Vagina (tissue), 2 donors: Measurements from ENCODE around the gene HNMT. TPM values are rescaled to one million over a fixed set of nuclear protein-coding genes. Genes with fewer than 3 reads are reported as not detected.

ENCODE experiments used
- DNase-seq, 2 donors: peaks; one replicate each; pipeline ENCODE4 v3.0.0-alpha.2; 2017; ENCODE audit errors: extremely low spot score in 2 of 2
- H3K27ac ChIP-seq: fragments of 200-600 bp; sonication (generic); one replicate; pipeline ENCODE4 v1.5.1; 2019
- H3K27me3 ChIP-seq: fragments of 200-600 bp; sonication (generic); one replicate; pipeline ENCODE4 v1.5.1; 2019
- H3K36me3 ChIP-seq, 2 donors: fragments of 200-600 bp; sonication (generic); one replicate each; pipeline ENCODE4 v1.5.1; 2017 to 2019
- H3K4me1 ChIP-seq: fragments of 200-600 bp; sonication (generic); one replicate; pipeline ENCODE4 v1.5.1; 2019
- H3K4me3 ChIP-seq, 2 donors: fragments of 200-600 bp; sonication (generic); 1 replicate in 1 of 2; 2 replicates in 1 of 2; pipeline ENCODE4 v1.5.1; 2016 to 2019
- H3K9me3 ChIP-seq: fragments of 200-600 bp; sonication (generic); one replicate; pipeline ENCODE4 v1.5.1; 2019
- CTCF ChIP-seq, 3 experiments: fragments of 450-650 bp in 2 of 3; fragments of 200-600 bp in 1 of 3; sonication (generic) in 1 of 3; IDR thresholded peaks; one replicate each; pipeline ENCODE4 v1.5.1; 2017 to 2019; ENCODE audit warnings: antibody characterized with exemption in 3 of 3, mild to moderate bottlenecking in 2 of 3, moderate library complexity in 2 of 3
- POLR2A ChIP-seq, 2 donors: fragments of 450-650 bp; IDR thresholded peaks; one replicate each; pipeline ENCODE4 v1.6.1; 2017; ENCODE audit warnings: antibody characterized with exemption in 2 of 2, mild to moderate bottlenecking in 2 of 2, moderate library complexity in 2 of 2
- POLR2AphosphoS5 ChIP-seq, 2 donors: sonication (generic); formaldehyde crosslinking; IDR thresholded peaks; one replicate each; pipeline ENCODE4 v1.9.0; 2017; ENCODE audit warnings: antibody characterized with exemption in 2 of 2, mild to moderate bottlenecking in 2 of 2, low read depth in 1 of 2; ENCODE audit not compliant: insufficient read depth in 1 of 2
- intact Hi-C: fragments of 100-400 bp; cut with DNase I; formaldehyde crosslinking; loops from one replicate; pipeline ENCODE4 v1.15.1; 2023
- total RNA-seq: library from RNA; depleted of rRNA; stranded (reverse); fragments of >200 nt; gene quantifications from one replicate; pipeline ENCODE4 v1.2.3, GENCODE V29; 2016

The HNMT gene
- total RNA-seq, 1 donor from 2014 or later = 18.9 TPM

GRCh38 chr2:137973280-137973679, 9.0 kb downstream of the HNMT start:
- intact Hi-C loops = no loop called here
- Histone ChIP-seq H3K9me3 (no peaks in the 10 kb centered on the region), H3K4me1 (peaks cover 23% of the 10 kb centered on the region)

GRCh38 chr2:137975280-137976271, 11.3 kb downstream of the HNMT start:
- peaks cover 9% of the 10 kb centered on the region for H3K4me1 ChIP-seq
- TF ChIP-seq POLR2AphosphoS5 (IDR thresholded peaks at IDR 0.05; ENCODE audit: insufficient read depth in 1 of 2, low read depth in 1 of 2) (peak in 1 of 2 donors; percentile 29), POLR2A (IDR thresholded peaks at IDR 0.05) (no peak)
- no peaks in the 10 kb centered on the region for H3K36me3 ChIP-seq
- no peaks in the 10 kb centered on the region for H3K9me3 ChIP-seq
- intact Hi-C loops = no loop called here
- no peak for DNase-seq
- H3K27me3 ChIP-seq = no peaks in the 10 kb centered on the region
- no peak overlapping the region for H3K27ac ChIP-seq
- no peak overlapping the region for H3K4me3 ChIP-seq

More at GRCh38 chr2:137973280-137973679, 9.0 kb downstream of the HNMT start:
- no peaks in the 10 kb centered on the region for H3K36me3 ChIP-seq
- H3K27me3 ChIP-seq = no peaks in the 10 kb centered on the region
- DNase-seq = no peak
- TF ChIP-seq POLR2AphosphoS5 (IDR thresholded peaks at IDR 0.05; ENCODE audit: insufficient read depth in 1 of 2, low read depth in 1 of 2) = no peak
- no peak for TF ChIP-seq POLR2A (IDR thresholded peaks at IDR 0.05)
- TF ChIP-seq CTCF (IDR thresholded peaks at IDR 0.05) = no peak
- H3K27ac ChIP-seq = no peak overlapping the region
- no peak overlapping the region for H3K4me3 ChIP-seq

- no peaks in the 10 kb centered on the region for H3K27me3 ChIP-seq
- H3K36me3 ChIP-seq = no peaks in the 10 kb centered on the region
- no peak overlapping the region for H3K27ac ChIP-seq
- DNase-seq = no peak
- intact Hi-C loops = no loop called here
- H3K9me3 ChIP-seq = no peaks in the 10 kb centered on the region
- TF ChIP-seq POLR2A (IDR thresholded peaks at IDR 0.05) (no peak), POLR2AphosphoS5 (IDR thresholded peaks at IDR 0.05; ENCODE audit: insufficient read depth in 1 of 2, low read depth in 1 of 2) (no peak), CTCF (IDR thresholded peaks at IDR 0.05) (no peak)
- peaks cover 9% of the 10 kb centered on the region for H3K4me1 ChIP-seq
- H3K4me3 ChIP-seq = no peak overlapping the region
Measured at GRCh38 chr2:137976274-137976673, 12.0 kb downstream of the HNMT start.

GRCh38 chr2:137977790-137978189, 13.5 kb downstream of the HNMT start:
- DNase-seq = no peak
- Histone ChIP-seq H3K4me1 (peaks cover 9% of the 10 kb centered on the region), H3K27ac (no peak overlapping the region), H3K4me3 (no peak overlapping the region), H3K36me3 (no peaks in the 10 kb centered on the region), H3K27me3 (no peaks in the 10 kb centered on the region), H3K9me3 (no peaks in the 10 kb centered on the region)
- intact Hi-C loops = no loop called here
- TF ChIP-seq POLR2A (IDR thresholded peaks at IDR 0.05) (no peak), POLR2AphosphoS5 (IDR thresholded peaks at IDR 0.05; ENCODE audit: insufficient read depth in 1 of 2, low read depth in 1 of 2) (no peak), CTCF (IDR thresholded peaks at IDR 0.05) (no peak)

- intact Hi-C loops = no loop called here
- no peaks in the 10 kb centered on the region for H3K36me3 ChIP-seq
Measured at GRCh38 chr2:137980459-137980858, 16.2 kb downstream of the HNMT start.

More at GRCh38 chr2:137980459-137980858, 16.2 kb downstream of the HNMT start:
- DNase-seq = no peak
- Histone ChIP-seq H3K9me3 (no peaks in the 10 kb centered on the region), H3K27me3 (no peaks in the 10 kb centered on the region), H3K4me3 (no peak overlapping the region), H3K27ac (no peak overlapping the region), H3K4me1 (no peaks in the 10 kb centered on the region)
- TF ChIP-seq POLR2AphosphoS5 (IDR thresholded peaks at IDR 0.05; ENCODE audit: insufficient read depth in 1 of 2, low read depth in 1 of 2) (no peak), CTCF (IDR thresholded peaks at IDR 0.05) (no peak), POLR2A (IDR thresholded peaks at IDR 0.05) (no peak)
